ENCODE results near the gene STAMBPL1. TPM values are rescaled to one million over a fixed set of nuclear protein-coding genes. Genes with fewer than 3 reads are reported as not detected.

Gene STAMBPL1
- total and polyA plus RNA-seq, 5 donors from 2014 or later, result 12.2 to 40.5 (median 14.7) TPM

GRCh38 chr10:88889559-88890337, 9.7 kb downstream of the STAMBPL1 start:
- Mint-ChIP-seq H3K36me3 (peaks cover 9% of the 10 kb centered on the region), H3K4me1 (peaks cover 58 to 95% (median 81%) of the 10 kb centered on the region in 4 donors), H3K4me3 (peak overlapping the region in 3 of 4 donors; percentile 7 to 38 (median 12)), H3K9me3 (no peaks in the 10 kb centered on the region), H3K27me3 (no peaks in the 10 kb centered on the region), H3K27ac (peak overlapping the region in 2 of 3 donors; percentile 22 to 29)
- DNase-seq (no peak), ATAC-seq (ENCODE audit: low read depth in 2 of 2) (no peak)
- no peaks in the 10 kb centered on the region for H3K27me3 ChIP-seq (ENCODE audit: control insufficient read depth, insufficient read depth, low read length)
- peak overlapping the region; percentile 29 for H3K4me3 ChIP-seq (ENCODE audit: low read depth, low read length)
- no peaks in the 10 kb centered on the region for H3K9me3 ChIP-seq (ENCODE audit: control insufficient read depth in 2 of 2, low read length in 2 of 2)
- H3K36me3 ChIP-seq (ENCODE audit: control insufficient read depth, insufficient read depth, low read length), result no peaks in the 10 kb centered on the region
- H3K27ac ChIP-seq (ENCODE audit: insufficient read depth, low read length, poor library complexity, severe bottlenecking), result no peak overlapping the region
- peaks cover 45% of the 10 kb centered on the region for H3K4me1 ChIP-seq (ENCODE audit: control insufficient read depth, insufficient read depth, low read length, poor library complexity, severe bottlenecking)

GRCh38 chr10:88890681-88891381, 10.8 kb downstream of the STAMBPL1 start:
- H3K27me3 ChIP-seq (ENCODE audit: control insufficient read depth, insufficient read depth, low read length), result no peaks in the 10 kb centered on the region
- H3K4me3 Mint-ChIP-seq, result peak overlapping the region in 1 of 4 donors; percentile 38
- H3K27ac Mint-ChIP-seq, result peak overlapping the region in 1 of 3 donors; percentile 72
- peaks cover 9% of the 10 kb centered on the region for H3K36me3 Mint-ChIP-seq
- H3K27ac ChIP-seq (ENCODE audit: insufficient read depth, low read length, poor library complexity, severe bottlenecking), result no peak overlapping the region
- ATAC-seq (ENCODE audit: low read depth in 2 of 2), result no peak
- H3K9me3 ChIP-seq (ENCODE audit: control insufficient read depth in 2 of 2, low read length in 2 of 2), result no peaks in the 10 kb centered on the region
- H3K9me3 Mint-ChIP-seq, result no peaks in the 10 kb centered on the region
- no peak for DNase-seq
- peak overlapping the region; percentile 16 for H3K4me3 ChIP-seq (ENCODE audit: low read depth, low read length)
- H3K27me3 Mint-ChIP-seq, result no peaks in the 10 kb centered on the region
- peaks cover 41% of the 10 kb centered on the region for H3K4me1 ChIP-seq (ENCODE audit: control insufficient read depth, insufficient read depth, low read length, poor library complexity, severe bottlenecking)
- H3K4me1 Mint-ChIP-seq, result peaks cover 56 to 93% (median 79%) of the 10 kb centered on the region in 4 donors
- H3K36me3 ChIP-seq (ENCODE audit: control insufficient read depth, insufficient read depth, low read length), result no peaks in the 10 kb centered on the region

DNA sequence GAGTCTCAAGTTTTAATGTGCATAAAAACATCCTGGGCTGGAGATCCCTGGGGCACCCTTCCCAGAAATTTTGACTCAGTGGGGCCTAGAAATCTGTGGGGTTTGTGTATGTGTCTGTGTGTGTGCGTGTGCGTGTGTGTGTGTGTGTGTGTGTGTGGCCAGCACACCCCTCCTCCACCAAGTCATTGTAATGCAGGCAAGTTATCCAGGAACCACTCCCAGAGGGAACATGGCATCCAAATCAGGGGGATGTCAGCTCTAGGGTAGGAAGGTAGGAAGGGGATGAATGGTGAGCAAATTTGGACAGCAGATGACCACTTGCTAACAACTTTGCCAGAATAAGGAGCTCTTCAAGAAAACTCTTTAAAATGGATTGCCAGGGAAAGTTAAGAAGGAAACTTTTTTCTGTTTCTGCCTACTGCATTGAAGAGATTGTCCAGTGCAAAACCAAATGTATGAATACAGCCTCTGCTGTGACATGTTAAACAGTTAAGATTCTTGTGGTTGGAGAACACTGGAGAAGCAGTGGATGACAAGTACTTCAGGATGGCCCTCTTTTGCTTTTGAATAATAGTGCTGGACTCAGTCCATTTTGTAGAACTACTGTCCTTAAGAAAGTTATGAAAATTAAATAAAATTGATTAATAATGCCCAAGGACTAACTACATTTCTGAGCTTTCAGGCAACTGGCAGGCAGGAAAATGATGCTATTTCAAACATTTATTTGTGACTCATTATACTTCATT, 12.3 kb downstream of the STAMBPL1 start:
- peaks cover 9% of the 10 kb centered on the region for H3K36me3 Mint-ChIP-seq
- no peak for DNase-seq
- no peak for ATAC-seq (ENCODE audit: low read depth in 2 of 2)
- peaks cover 65 to 94% (median 80%) of the 10 kb centered on the region in 4 donors for H3K4me1 Mint-ChIP-seq
- Histone ChIP-seq H3K27me3 (ENCODE audit: control insufficient read depth, insufficient read depth, low read length) (no peaks in the 10 kb centered on the region), H3K36me3 (ENCODE audit: control insufficient read depth, insufficient read depth, low read length) (no peaks in the 10 kb centered on the region), H3K4me3 (ENCODE audit: low read depth, low read length) (no peak overlapping the region), H3K4me1 (ENCODE audit: control insufficient read depth, insufficient read depth, low read length, poor library complexity, severe bottlenecking) (peaks cover 41% of the 10 kb centered on the region), H3K27ac (ENCODE audit: insufficient read depth, low read length, poor library complexity, severe bottlenecking) (no peak overlapping the region), H3K9me3 (ENCODE audit: control insufficient read depth in 2 of 2, low read length in 2 of 2) (no peaks in the 10 kb centered on the region)
- no peaks in the 10 kb centered on the region for H3K27me3 Mint-ChIP-seq
- no peaks in the 10 kb centered on the region for H3K9me3 Mint-ChIP-seq
- peak overlapping the region; percentile 55 to 76 (median 66) for H3K27ac Mint-ChIP-seq
- peak overlapping the region in 1 of 4 donors; percentile 15 for H3K4me3 Mint-ChIP-seq

DNA sequence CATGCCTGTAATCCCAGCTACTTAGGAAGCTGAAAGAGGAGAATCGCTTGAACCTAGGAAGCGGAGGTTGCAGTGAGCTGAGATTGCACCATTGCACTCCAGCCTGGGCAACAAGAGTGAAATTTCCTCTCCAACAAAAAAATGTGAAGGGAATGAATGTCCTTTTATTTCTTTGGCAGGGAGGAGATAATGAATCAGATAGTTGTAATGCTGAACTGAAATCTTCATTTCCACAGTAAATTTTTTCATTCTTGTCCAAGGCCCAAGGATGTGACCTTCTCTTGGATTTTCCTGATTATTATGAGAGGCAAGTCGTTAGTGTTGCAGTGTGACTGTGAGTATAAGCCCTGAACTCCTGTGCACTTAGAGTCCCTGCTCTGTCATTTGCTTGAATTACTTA, 13.6 kb downstream of the STAMBPL1 start:
- Mint-ChIP-seq H3K9me3 (no peaks in the 10 kb centered on the region), H3K4me3 (no peak overlapping the region), H3K36me3 (peaks cover 9% of the 10 kb centered on the region), H3K27me3 (no peaks in the 10 kb centered on the region), H3K27ac (peak overlapping the region in 1 of 3 donors; percentile 53), H3K4me1 (peaks cover 65 to 93% (median 79%) of the 10 kb centered on the region in 4 donors)
- no peaks in the 10 kb centered on the region for H3K9me3 ChIP-seq (ENCODE audit: control insufficient read depth in 2 of 2, low read length in 2 of 2)
- ATAC-seq (ENCODE audit: low read depth in 2 of 2) (no peak), DNase-seq (no peak)
- no peak overlapping the region for H3K27ac ChIP-seq (ENCODE audit: insufficient read depth, low read length, poor library complexity, severe bottlenecking)
- H3K27me3 ChIP-seq (ENCODE audit: control insufficient read depth, insufficient read depth, low read length), result no peaks in the 10 kb centered on the region
- no peak overlapping the region for H3K4me3 ChIP-seq (ENCODE audit: low read depth, low read length)
- H3K36me3 ChIP-seq (ENCODE audit: control insufficient read depth, insufficient read depth, low read length), result no peaks in the 10 kb centered on the region
- peaks cover 42% of the 10 kb centered on the region for H3K4me1 ChIP-seq (ENCODE audit: control insufficient read depth, insufficient read depth, low read length, poor library complexity, severe bottlenecking)

- Histone ChIP-seq H3K4me1 (ENCODE audit: control insufficient read depth, insufficient read depth, low read length, poor library complexity, severe bottlenecking) (peaks cover 44% of the 10 kb centered on the region), H3K9me3 (ENCODE audit: control insufficient read depth in 2 of 2, low read length in 2 of 2) (no peaks in the 10 kb centered on the region), H3K27me3 (ENCODE audit: control insufficient read depth, insufficient read depth, low read length) (no peaks in the 10 kb centered on the region), H3K36me3 (ENCODE audit: control insufficient read depth, insufficient read depth, low read length) (no peaks in the 10 kb centered on the region), H3K27ac (ENCODE audit: insufficient read depth, low read length, poor library complexity, severe bottlenecking) (peak overlapping the region; percentile 42), H3K4me3 (ENCODE audit: low read depth, low read length) (no peak overlapping the region)
- Mint-ChIP-seq H3K9me3 (no peaks in the 10 kb centered on the region), H3K27me3 (no peaks in the 10 kb centered on the region), H3K27ac (peak overlapping the region in 1 of 3 donors; percentile 72), H3K4me1 (peaks cover 60 to 91% (median 79%) of the 10 kb centered on the region in 4 donors), H3K4me3 (peak overlapping the region in 1 of 4 donors; percentile 14), H3K36me3 (peaks cover 13% of the 10 kb centered on the region)
- no peak for ATAC-seq (ENCODE audit: low read depth in 2 of 2)
- DNase-seq, result no peak
Measured at GRCh38 chr10:88895250-88895649, 15.2 kb downstream of the STAMBPL1 start.

DNA sequence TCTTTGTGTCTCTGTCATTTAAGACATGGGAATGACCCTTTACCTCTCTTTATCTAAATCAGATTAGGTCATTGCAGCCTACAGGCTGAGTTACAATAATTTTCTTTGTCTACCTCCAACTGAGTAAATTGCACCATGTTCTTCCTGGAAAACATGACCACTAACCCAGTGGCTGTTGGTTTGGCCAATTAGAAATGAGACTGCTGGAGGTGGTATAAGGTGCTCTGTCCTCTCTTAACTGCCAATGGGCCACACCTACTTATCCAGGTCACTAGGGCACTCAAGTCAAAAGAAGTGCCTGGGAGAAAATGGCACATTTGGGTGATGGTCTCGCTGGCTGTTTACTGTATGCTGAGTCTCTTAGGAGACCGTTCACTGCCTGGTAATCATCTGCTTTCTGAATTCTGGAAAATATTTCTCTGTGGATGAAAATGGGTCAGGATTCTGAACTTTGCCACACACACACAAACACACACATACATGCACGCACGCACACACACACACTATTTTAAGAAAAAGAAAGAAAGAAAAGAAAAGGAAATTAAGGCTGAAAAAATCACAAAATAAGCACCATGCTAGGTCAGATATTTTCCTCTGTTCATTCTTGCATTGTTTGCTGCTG, 16.4 kb downstream of the STAMBPL1 start:
- no peaks in the 10 kb centered on the region for H3K27me3 ChIP-seq (ENCODE audit: control insufficient read depth, insufficient read depth, low read length)
- H3K4me1 ChIP-seq (ENCODE audit: control insufficient read depth, insufficient read depth, low read length, poor library complexity, severe bottlenecking), result peaks cover 56% of the 10 kb centered on the region
- Mint-ChIP-seq H3K27me3 (no peaks in the 10 kb centered on the region), H3K9me3 (no peaks in the 10 kb centered on the region), H3K4me1 (peaks cover 59 to 90% (median 79%) of the 10 kb centered on the region in 4 donors), H3K27ac (peak overlapping the region; percentile 54 to 86 (median 69)), H3K4me3 (peak overlapping the region in 2 of 4 donors; percentile 27 to 74), H3K36me3 (peaks cover 9% of the 10 kb centered on the region)
- ATAC-seq (ENCODE audit: low read depth in 2 of 2), result no peak
- DNase-seq, result no peak
- peak overlapping the region; percentile 58 for H3K27ac ChIP-seq (ENCODE audit: insufficient read depth, low read length, poor library complexity, severe bottlenecking)
- peak overlapping the region; percentile 45 for H3K4me3 ChIP-seq (ENCODE audit: low read depth, low read length)
- H3K36me3 ChIP-seq (ENCODE audit: control insufficient read depth, insufficient read depth, low read length), result no peaks in the 10 kb centered on the region
- no peaks in the 10 kb centered on the region for H3K9me3 ChIP-seq (ENCODE audit: control insufficient read depth in 2 of 2, low read length in 2 of 2)
